Tibial nerve (tissue), 4 donors: ENCODE results near the gene TMEM201. TPM values are rescaled to one million over a fixed set of nuclear protein-coding genes. Genes with fewer than 3 reads are reported as not detected.

Source experiments
- DNase-seq, 2 donors: peaks; one replicate each; pipeline ENCODE4 v3.0.0-alpha.2; 2019; ENCODE audit warnings: low spot score in 2 of 2
- H3K27ac ChIP-seq, 4 donors: fragments of 200-600 bp; sonication (generic) in 3 of 4; one replicate each; pipeline ENCODE4 v1.5.1; 2017 to 2019; ENCODE audit warnings: mild to moderate bottlenecking in 1 of 4
- H3K27me3 ChIP-seq, 2 donors: fragments of 200-600 bp; sonication (generic) in 1 of 2; one replicate each; pipeline versions ENCODE4 v1.5.1 to v1.6.0; 2017 to 2019
- H3K36me3 ChIP-seq, 3 donors: fragments of 200-600 bp; sonication (generic); one replicate each; pipeline ENCODE4 v1.5.1; 2018 to 2019
- H3K4me1 ChIP-seq, 4 donors: fragments of 200-600 bp; sonication (generic) in 3 of 4; one replicate each; pipeline ENCODE4 v1.5.1; 2017 to 2019
- H3K4me3 ChIP-seq, 4 donors: fragments of 200-600 bp; sonication (generic) in 3 of 4; one replicate each; pipeline ENCODE4 v1.5.1; 2017 to 2019; ENCODE audit warnings: mild to moderate bottlenecking in 1 of 4, moderate library complexity in 1 of 4
- H3K9me3 ChIP-seq, 4 donors: fragments of 200-600 bp; sonication (generic) in 3 of 4; one replicate each; pipeline ENCODE4 v1.5.1; 2017 to 2019
- EP300 ChIP-seq, 2 donors: sonication (generic); formaldehyde crosslinking; IDR thresholded peaks; one replicate each; pipeline ENCODE4 v1.6.1; 2017; ENCODE audit warnings: antibody characterized with exemption in 2 of 2, mild to moderate bottlenecking in 1 of 2
- POLR2A ChIP-seq, 2 donors: fragments of 450-650 bp; IDR thresholded peaks; one replicate each; pipeline ENCODE4 v1.6.1; 2017; ENCODE audit warnings: antibody characterized with exemption in 2 of 2, mild to moderate bottlenecking in 2 of 2, moderate library complexity in 2 of 2
- WGBS, 2 donors: methylation state at CpG; one replicate each; pipeline ENCODE4 v1.1.5; 2018; 5-methylcytosine and 5-hydroxymethylcytosine counted together
- total RNA-seq, 4 donors: library from RNA; depleted of rRNA; stranded (reverse); fragments of >200 nt; gene quantifications; one replicate each; pipeline ENCODE4 v1.1.0, GENCODE V29; 2016
- TF ChIP-seq, protein P1 (sequence below), 5 experiments: fragments of 200-600 bp in 3 of 5; fragments of 450-650 bp in 2 of 5; sonication (generic) in 3 of 5; IDR thresholded peaks; one replicate each; pipeline ENCODE4 v1.5.1; 2016 to 2019; ENCODE audit warnings: antibody characterized with exemption in 5 of 5, mild to moderate bottlenecking in 3 of 5, moderate library complexity in 2 of 5

TMEM201 gene
- total RNA-seq, 4 donors from 2014 or later, result 11.8 to 22.8 (median 16.3) TPM

- no peaks in the 10 kb centered on the region for H3K4me1 ChIP-seq
- WGBS, 2 donors, result 57 to 74% methylated on average over 6 of the region's 6 CpGs
- H3K9me3 ChIP-seq, result no peaks in the 10 kb centered on the region
- no peaks in the 10 kb centered on the region for H3K27me3 ChIP-seq
- H3K27ac ChIP-seq, result no peak overlapping the region
- TF ChIP-seq EP300 (IDR thresholded peaks at IDR 0.05) (no peak), POLR2A (IDR thresholded peaks at IDR 0.05) (no peak)
- TF ChIP-seq, protein P1, sequence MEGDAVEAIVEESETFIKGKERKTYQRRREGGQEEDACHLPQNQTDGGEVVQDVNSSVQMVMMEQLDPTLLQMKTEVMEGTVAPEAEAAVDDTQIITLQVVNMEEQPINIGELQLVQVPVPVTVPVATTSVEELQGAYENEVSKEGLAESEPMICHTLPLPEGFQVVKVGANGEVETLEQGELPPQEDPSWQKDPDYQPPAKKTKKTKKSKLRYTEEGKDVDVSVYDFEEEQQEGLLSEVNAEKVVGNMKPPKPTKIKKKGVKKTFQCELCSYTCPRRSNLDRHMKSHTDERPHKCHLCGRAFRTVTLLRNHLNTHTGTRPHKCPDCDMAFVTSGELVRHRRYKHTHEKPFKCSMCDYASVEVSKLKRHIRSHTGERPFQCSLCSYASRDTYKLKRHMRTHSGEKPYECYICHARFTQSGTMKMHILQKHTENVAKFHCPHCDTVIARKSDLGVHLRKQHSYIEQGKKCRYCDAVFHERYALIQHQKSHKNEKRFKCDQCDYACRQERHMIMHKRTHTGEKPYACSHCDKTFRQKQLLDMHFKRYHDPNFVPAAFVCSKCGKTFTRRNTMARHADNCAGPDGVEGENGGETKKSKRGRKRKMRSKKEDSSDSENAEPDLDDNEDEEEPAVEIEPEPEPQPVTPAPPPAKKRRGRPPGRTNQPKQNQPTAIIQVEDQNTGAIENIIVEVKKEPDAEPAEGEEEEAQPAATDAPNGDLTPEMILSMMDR (IDR thresholded peaks at IDR 0.05), result no peak
- no peak for DNase-seq
- H3K4me3 ChIP-seq, result no peak overlapping the region
- H3K36me3 ChIP-seq, result no peaks in the 10 kb centered on the region
Measured at GRCh38 chr1:9639227-9639626, 50.5 kb downstream of the TMEM201 start.

- Histone ChIP-seq H3K36me3 (no peaks in the 10 kb centered on the region), H3K4me1 (no peaks in the 10 kb centered on the region), H3K27me3 (no peaks in the 10 kb centered on the region), H3K9me3 (no peaks in the 10 kb centered on the region), H3K4me3 (no peak overlapping the region), H3K27ac (no peak overlapping the region)
- DNase-seq, result no peak
- no peak for TF ChIP-seq EP300 (IDR thresholded peaks at IDR 0.05)
- WGBS, 2 donors, result 42 to 52% methylated on average over 8 of the region's 8 CpGs
Measured at GRCh38 chr1:9643351-9644256, 54.9 kb downstream of the TMEM201 start.

- no peaks in the 10 kb centered on the region for H3K36me3 ChIP-seq
- WGBS, 2 donors, result 91% methylated on average over 13 of the region's 13 CpGs
- H3K4me1 ChIP-seq, result peaks cover 0 to under 1% (median 0%) of the 10 kb centered on the region in 4 donors
- TF ChIP-seq POLR2A (IDR thresholded peaks at IDR 0.05) (no peak), EP300 (IDR thresholded peaks at IDR 0.05) (no peak)
- TF ChIP-seq, protein P1 (IDR thresholded peaks at IDR 0.05), result no peak
- H3K27me3 ChIP-seq, result peaks cover 0 to 9% of the 10 kb centered on the region in 2 donors
- no peak overlapping the region for H3K27ac ChIP-seq
- DNase-seq, result no peak
- H3K4me3 ChIP-seq, result no peak overlapping the region
- H3K9me3 ChIP-seq, result no peaks in the 10 kb centered on the region
Measured at GRCh38 chr1:9646037-9646436, 57.3 kb downstream of the TMEM201 start.

DNA sequence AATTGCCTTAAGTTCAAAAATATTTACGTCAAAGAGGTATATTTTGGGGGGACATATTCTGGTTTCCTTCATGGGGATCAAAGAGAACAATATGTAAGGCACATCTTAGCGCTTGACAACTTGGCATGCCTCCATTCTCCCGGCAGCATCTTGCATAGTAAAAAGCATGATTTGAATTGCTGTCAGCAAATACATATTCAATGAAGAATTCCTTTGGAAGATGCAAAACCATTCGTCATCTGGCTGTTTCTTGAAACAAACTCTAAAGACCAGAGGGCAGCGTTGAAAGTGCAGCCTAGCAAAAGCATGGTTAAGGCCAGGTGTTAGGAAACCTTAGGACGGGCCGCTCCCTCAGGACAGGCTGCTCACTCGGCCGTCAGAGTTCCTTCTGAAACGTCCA is 59.5 kb downstream of the TMEM201 start:
- Histone ChIP-seq H3K4me1 (peaks cover 0 to 20% (median 7%) of the 10 kb centered on the region in 4 donors), H3K27me3 (peaks cover 0 to 28% of the 10 kb centered on the region in 2 donors), H3K9me3 (no peaks in the 10 kb centered on the region), H3K27ac (no peak overlapping the region), H3K36me3 (no peaks in the 10 kb centered on the region), H3K4me3 (no peak overlapping the region)
- TF ChIP-seq POLR2A (IDR thresholded peaks at IDR 0.05), result no peak
- no peak for TF ChIP-seq EP300 (IDR thresholded peaks at IDR 0.05)
- TF ChIP-seq, protein P1 (IDR thresholded peaks at IDR 0.05), result no peak
- 56 to 62% methylated on average over 10 of the region's 10 CpGs for WGBS, 2 donors
- no peak for DNase-seq

- Histone ChIP-seq H3K4me1 (peaks cover 0 to 20% (median 7%) of the 10 kb centered on the region in 4 donors), H3K4me3 (no peak overlapping the region), H3K36me3 (no peaks in the 10 kb centered on the region), H3K27ac (no peak overlapping the region), H3K9me3 (no peaks in the 10 kb centered on the region), H3K27me3 (peaks cover 0 to 43% of the 10 kb centered on the region in 2 donors)
- TF ChIP-seq, protein P1 (IDR thresholded peaks at IDR 0.05), result no peak
- TF ChIP-seq EP300 (IDR thresholded peaks at IDR 0.05), result no peak
- no peak for TF ChIP-seq POLR2A (IDR thresholded peaks at IDR 0.05)
- WGBS, 2 donors, result 85 to 86% methylated on average over 3 of the region's 3 CpGs
- DNase-seq, result no peak
Measured at GRCh38 chr1:9649769-9650168, 61.1 kb downstream of the TMEM201 start.
